Measurements from ENCODE around the gene CNGA2.

Gene CNGA2

GRCh38 chrX:151754047-151754429 is 19.5 kb downstream of the CNGA2 start:
- DNase-seq: no peak

- no peak for DNase-seq
These were observed 20.2 kb downstream of the CNGA2 start for GRCh38 chrX:151754641-151755215.

- no peak for DNase-seq
These were observed 24.6 kb downstream of the CNGA2 start for GRCh38 chrX:151759041-151759708.

DNA sequence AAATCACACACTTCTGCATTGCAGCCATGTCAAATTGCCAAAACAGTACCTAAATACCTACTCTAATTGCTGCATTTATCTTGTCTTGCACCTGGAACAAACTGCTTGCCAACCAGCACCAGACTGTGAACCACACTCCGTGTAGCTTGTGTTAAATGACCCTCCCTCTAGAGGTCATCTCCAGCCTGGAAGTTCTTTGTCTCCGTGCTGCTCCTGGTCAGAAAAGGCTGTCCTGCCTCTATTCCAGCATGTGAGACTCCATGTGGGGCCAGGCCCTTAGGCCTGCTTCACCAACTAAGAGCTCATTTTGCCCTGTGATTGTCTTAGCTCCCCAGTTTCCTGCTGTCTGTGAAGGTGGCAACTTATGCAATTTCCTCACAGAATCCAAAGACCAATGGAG is 28.3 kb downstream of the CNGA2 start:
- DNase-seq: no peak

- DNase-seq: no peak
These were observed 29.2 kb downstream of the CNGA2 start for GRCh38 chrX:151763711-151764110.

- no peak for DNase-seq
These were observed 30.5 kb downstream of the CNGA2 start for GRCh38 chrX:151765026-151765425.

GRCh38 chrX:151771726-151772125 is 37.2 kb downstream of the CNGA2 start:
- no peak for DNase-seq

DNA sequence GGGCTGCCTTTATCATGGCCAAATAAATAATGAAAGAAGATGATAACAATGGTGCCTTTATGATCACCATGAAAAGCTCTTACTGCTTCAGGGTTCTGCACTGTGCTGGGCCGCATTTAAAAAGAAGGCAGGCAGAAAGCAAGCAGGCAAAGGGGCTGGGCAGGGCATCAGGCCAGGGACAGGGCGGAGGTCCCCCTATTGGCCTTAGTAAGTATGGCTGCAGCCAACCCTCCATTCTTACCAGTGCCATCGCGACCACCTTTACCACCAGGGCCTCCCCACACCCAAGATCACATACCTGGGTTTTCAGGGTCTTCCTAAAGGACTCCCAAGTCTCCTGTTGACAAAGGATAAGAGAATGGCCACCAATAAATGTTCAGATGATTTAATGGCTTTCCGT is 38.9 kb downstream of the CNGA2 start:
- DNase-seq: no peak

DNA sequence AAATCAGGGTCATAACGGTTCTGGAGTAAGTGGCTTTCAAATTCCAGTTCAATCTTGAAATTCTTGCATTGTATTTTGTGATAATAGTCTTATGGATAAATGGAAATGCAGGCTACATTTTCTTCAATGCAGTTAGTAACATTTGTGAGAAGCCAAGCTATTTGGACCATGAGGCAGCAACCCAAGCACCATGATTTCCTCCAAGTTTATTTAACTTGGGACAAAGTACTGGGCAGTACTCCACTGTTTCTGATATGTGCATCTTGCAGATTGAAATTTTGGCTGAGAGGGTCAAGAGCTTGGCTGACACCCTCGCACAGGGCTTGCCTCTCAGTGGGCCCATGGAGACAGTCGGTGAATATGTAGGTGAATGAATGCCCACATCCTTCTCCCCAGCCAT is 39.9 kb downstream of the CNGA2 start:
- DNase-seq: no peak

DNA sequence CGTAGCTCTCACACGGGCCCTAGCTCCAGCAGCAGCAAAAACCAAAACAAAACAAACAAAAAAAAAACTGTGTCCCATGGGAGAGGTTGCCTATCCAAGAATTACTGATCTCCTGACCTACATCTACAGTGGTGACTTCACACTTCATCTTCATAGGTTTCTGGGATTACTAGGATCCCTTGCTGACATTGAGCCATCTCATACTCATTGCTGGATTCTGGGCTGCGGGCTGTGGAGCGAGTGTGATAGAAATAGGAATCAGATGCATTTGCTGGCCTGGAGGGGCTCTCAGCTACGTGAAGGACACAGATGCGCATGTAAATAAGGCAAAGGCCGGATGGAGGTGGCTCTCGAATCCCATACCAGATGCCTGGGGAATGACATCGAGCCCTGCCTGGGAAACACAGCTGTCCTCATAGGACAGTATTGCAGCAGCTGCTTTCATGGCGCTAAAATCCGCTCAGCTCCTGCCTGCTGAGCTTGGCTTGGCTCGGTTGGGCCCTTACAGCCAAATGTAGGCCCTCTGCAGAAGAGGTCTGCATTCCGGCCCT is 41.7 kb downstream of the CNGA2 start:
- no peak for DNase-seq

DNA sequence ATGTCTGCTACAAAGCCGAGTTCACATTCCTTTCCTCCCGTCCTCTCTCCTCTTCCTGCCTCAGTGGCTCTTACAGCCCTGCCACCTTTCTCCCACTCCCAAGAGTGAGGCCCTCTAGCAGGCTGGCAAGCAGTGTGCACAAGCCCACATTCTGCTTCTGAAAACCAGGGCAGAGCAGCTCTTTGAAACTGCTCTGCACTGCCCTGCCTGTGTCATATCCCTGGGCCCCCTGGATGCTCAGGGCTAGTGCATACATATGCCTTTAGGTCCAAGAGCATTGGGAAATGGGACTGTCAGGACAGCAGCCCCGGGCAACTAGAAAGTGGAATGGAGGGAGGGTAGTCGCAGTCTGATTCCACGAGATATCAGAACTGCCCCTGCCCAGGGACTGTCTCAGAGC is 42.4 kb downstream of the CNGA2 start:
- no peak for DNase-seq

DNA sequence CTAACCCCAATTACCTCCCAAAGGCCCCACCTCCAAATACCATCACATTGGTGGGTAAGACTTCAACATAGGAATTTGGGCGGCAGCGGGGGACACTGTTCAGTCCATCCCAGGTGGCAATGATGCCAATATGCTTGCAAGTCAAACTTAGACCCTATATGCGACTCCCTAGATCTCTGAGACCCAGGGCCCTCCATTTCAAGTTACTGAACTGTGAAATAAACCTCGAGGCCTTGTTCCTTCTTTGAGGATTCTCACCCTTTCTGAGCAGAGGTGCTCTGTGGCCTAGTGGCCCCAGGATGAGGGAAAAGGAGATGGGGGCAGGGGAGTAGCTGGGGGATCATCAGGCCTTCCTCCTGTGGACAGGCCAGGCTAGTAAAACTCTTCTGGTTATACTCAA is 44.7 kb downstream of the CNGA2 start:
- no peak for DNase-seq

GRCh38 chrX:151780621-151781020 is 46.1 kb downstream of the CNGA2 start:
- no peak for DNase-seq

DNA sequence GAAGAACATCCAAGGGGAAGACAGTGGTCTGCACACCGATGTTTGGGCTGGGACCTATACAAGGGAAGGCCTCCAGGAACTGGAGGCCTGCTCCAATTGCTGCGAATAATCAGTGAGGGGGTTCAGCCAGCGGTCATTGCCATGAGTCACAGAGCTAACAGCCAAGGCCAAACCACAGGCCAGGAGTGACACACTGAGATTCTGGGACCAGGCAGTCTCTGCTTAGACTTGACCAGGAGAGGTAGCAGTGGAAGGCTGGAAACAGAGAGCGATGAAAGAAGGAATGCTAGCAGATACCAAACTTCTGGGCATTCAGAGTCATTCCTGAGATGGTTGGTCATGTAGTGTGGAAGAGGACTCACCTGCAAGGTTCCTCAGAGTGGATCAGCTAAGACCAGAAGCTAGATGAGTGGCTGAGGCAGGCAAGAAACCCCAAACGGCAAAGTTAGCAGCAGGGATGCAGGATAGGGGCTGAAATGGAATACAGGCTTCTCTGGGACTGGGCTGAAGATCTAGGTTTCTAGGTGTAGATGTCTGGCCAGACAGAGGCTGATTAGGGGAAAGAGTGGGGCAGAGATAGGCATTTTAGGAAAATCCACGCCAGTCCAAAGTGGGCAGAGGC is 54.7 kb downstream of the CNGA2 start:
- DNase-seq: no peak

DNA sequence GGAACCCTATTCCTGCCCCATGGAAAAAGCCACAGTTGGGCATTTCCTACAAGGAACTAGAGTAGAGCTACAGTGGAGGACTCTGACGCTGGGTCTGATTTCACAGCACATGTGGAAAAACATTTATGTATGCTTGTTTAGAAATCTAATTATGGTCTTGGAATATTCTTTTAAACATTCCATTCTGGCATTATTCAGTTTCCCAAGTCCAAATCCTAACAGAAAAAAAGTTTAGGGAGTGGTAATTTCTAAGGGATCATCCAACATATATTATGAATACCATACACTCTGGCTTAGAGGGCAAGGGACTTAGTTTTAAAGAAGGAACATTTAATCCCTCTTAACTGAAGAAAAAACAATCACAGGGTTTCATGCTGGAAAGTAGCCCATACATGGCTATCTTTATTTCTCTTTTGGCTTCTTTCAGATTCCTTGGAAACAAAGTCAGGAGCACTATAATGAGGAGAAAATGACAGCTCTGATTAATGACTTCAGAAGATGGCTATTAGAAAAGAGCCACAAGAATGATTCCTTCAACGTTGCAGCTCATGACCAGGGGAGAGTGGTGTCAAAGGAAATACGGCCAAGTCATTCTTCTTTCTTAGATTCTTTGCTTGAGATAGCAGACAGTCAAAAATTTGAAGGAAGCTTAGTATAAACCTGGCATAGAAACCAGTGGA is 56.1 kb downstream of the CNGA2 start:
- DNase-seq: no peak

DNA sequence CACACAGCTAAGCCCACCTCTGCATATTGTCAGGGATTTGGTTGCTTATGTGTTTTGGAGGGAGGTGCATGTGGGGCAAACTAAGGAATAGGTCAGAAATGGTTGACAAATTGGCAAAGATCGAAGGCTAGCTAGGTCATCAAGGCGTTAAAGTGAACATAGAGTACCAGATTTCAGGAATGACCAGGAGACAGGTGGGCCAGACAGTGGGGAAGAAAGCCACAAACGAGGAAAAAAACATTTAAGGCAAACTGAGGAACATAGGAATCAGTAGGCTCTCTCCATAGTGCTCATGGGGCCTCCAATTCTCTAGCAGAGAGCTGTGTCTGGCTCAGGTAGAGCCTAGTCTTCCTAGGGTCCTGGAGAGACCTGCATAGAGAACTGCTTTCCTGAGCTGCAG is 57.4 kb downstream of the CNGA2 start:
- DNase-seq: no peak

GRCh38 chrX:151792505-151792904 is 58.0 kb downstream of the CNGA2 start:
- no peak for DNase-seq

DNA sequence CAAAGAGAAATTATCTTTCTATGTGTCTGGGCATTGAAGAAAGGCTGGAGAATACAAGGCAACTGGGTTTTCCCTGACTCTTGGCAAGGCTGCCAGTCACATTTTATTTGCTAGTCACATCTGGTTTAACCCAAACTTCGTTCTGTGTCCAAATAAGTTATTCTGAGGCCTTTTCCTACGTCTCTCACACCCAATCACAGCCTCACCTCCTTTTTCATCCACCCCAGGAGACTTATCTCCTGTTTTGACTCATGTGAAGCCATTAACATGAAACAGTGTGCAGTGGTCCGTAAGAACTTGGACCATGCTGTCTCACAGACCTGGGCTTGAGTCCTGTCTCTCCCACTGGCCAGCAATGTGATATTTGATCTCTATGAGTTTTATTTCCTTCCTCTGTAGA is 59.3 kb downstream of the CNGA2 start:
- DNase-seq: no peak
